SK-N-MC (cell line): ENCODE results near the gene NCOA1.

Experiments used
- EZH2 ChIP-seq: fragments of 200-600 bp; sonication (generic); IDR thresholded peaks from one replicate; pipeline ENCODE4 v1.6.1; 2017; ENCODE audit warnings: antibody characterized with exemption
- FOXP2 ChIP-seq: optimal IDR thresholded peaks from 2 replicates; pipeline ENCODE3; 2011; ENCODE audit warnings: mild to moderate bottlenecking, moderate library complexity; ENCODE audit not compliant: insufficient read depth; ENCODE audit errors: extremely low read length, control extremely low read depth
- POLR2AphosphoS5 ChIP-seq: IDR thresholded peaks from 2 replicates; pipeline ENCODE4 v1.6.1; 2012; ENCODE audit warnings: mild to moderate bottlenecking, low read depth, low read length, borderline replicate concordance

DNA sequence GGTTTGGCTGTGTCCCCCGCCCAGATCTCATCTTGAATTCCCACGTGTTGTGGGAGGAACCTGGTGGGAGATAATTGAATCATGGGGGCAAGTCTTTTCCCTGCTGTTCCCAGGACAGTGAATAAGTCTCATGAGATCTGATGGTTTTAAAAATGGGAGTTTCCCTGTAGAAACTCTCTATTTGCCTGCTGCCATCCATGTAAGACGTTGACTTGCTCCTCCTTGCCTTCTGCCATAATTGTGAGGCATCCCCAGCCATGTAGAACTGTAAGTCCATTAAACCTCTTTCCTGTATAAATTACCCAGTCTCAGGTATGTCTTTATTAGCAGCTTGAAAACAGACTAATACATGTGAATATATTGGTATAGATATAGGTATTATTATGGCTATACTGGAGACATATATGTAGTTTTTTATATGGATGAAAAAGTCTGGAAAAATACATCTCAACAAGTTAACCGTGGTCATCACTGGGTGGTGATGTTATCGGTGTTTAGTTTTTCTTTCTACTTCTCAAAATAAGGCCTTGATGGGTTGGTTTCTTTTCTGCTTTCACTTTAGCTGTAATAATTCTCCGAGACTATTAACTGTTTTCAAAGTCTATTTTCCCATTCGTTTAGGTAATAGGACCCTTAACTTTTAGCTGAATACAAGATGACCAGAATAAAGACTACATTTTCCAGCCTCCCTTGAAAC, 39.1 kb upstream of the NCOA1 start:
- TF ChIP-seq POLR2AphosphoS5 (no peak), EZH2 (no peak), FOXP2 (no peak)
